ENCODE measurements around the gene TRPV5. TPM values are rescaled to one million over a fixed set of nuclear protein-coding genes. Genes with fewer than 3 reads are reported as not detected.
A peak's percentile ranks its signal among the peaks of the same experiment; 100 is the strongest.

The TRPV5 gene
- total RNA-seq, 2 experiments from 2014 or later, result 0.06 TPM; not detected in 1

- ChIA-PET POLR2A (no interaction called here), CTCF (ENCODE audit: unreplicated experiment) (no interaction called here)
- Histone ChIP-seq H2AFZ (ENCODE audit: low read length) (no peak overlapping the region), H4K20me1 (ENCODE audit: insufficient read depth, low read length) (no peaks in the 10 kb centered on the region), H3K4me1 (ENCODE audit: insufficient read depth, low read length, poor library complexity, severe bottlenecking) (no peaks in the 10 kb centered on the region), H3K9me3 (ENCODE audit: low read length) (no peaks in the 10 kb centered on the region), H3K4me3 (ENCODE audit: low read depth, low read length, poor library complexity, severe bottlenecking) (no peak overlapping the region), H3K36me3 (ENCODE audit: insufficient read depth, low read length) (no peaks in the 10 kb centered on the region), H3K79me2 (ENCODE audit: insufficient read depth, low read depth, low read length) (no peaks in the 10 kb centered on the region), H3K4me2 (ENCODE audit: low read length) (no peak overlapping the region), H3K27ac (ENCODE audit: low read depth, low read length, poor library complexity, severe bottlenecking) (no peak overlapping the region), H3K9me2 (ENCODE audit: insufficient read depth, low read length) (no peaks in the 10 kb centered on the region)
- intact Hi-C loops (cut with micrococcal nuclease; ENCODE audit: unreplicated experiment), result no loop called here
- DNase-seq (ENCODE audit: low spot score), result no peak
- TF ChIP-seq CTCF (conservative IDR thresholded peaks at IDR 0.05; ENCODE audit: low read length), result no peak
- no peak for TF ChIP-seq EZH2phosphoT487 (IDR thresholded peaks at IDR 0.05; ENCODE audit: borderline replicate concordance, low read depth, low read length)
- BruUV-seq (replicated peaks), result no TSS peak
Observed at GRCh38 chr7:142874409-142874808, 59.1 kb downstream of the TRPV5 start.

GRCh38 chr7:142873871-142874270 is 59.7 kb downstream of the TRPV5 start:
- Histone ChIP-seq H3K4me1 (ENCODE audit: insufficient read depth, low read length, poor library complexity, severe bottlenecking) (no peaks in the 10 kb centered on the region), H3K9me3 (ENCODE audit: low read length) (no peaks in the 10 kb centered on the region), H3K79me2 (ENCODE audit: insufficient read depth, low read depth, low read length) (no peaks in the 10 kb centered on the region), H3K9me2 (ENCODE audit: insufficient read depth, low read length) (no peaks in the 10 kb centered on the region), H2AFZ (ENCODE audit: low read length) (no peak overlapping the region), H3K36me3 (ENCODE audit: insufficient read depth, low read length) (no peaks in the 10 kb centered on the region), H3K4me2 (ENCODE audit: low read length) (no peak overlapping the region), H3K4me3 (ENCODE audit: low read depth, low read length, poor library complexity, severe bottlenecking) (no peak overlapping the region), H4K20me1 (ENCODE audit: insufficient read depth, low read length) (no peaks in the 10 kb centered on the region), H3K27ac (ENCODE audit: low read depth, low read length, poor library complexity, severe bottlenecking) (no peak overlapping the region)
- intact Hi-C loops (cut with micrococcal nuclease; ENCODE audit: unreplicated experiment), result no loop called here
- DNase-seq (ENCODE audit: low spot score), result no peak
- ChIA-PET POLR2A (no interaction called here), CTCF (ENCODE audit: unreplicated experiment) (no interaction called here)
- no peak for TF ChIP-seq EZH2phosphoT487 (IDR thresholded peaks at IDR 0.05; ENCODE audit: borderline replicate concordance, low read depth, low read length)
- TF ChIP-seq CTCF (conservative IDR thresholded peaks at IDR 0.05; ENCODE audit: low read length), result no peak
- no TSS peak for BruUV-seq (replicated peaks)

GRCh38 chr7:142873281-142873784 is 60.2 kb downstream of the TRPV5 start:
- H3K79me2 ChIP-seq (ENCODE audit: insufficient read depth, low read depth, low read length), result no peaks in the 10 kb centered on the region
- peak; percentile 36 for DNase-seq (ENCODE audit: low spot score)
- no peak overlapping the region for H3K27ac ChIP-seq (ENCODE audit: low read depth, low read length, poor library complexity, severe bottlenecking)
- no peak overlapping the region for H2AFZ ChIP-seq (ENCODE audit: low read length)
- no peaks in the 10 kb centered on the region for H3K36me3 ChIP-seq (ENCODE audit: insufficient read depth, low read length)
- H4K20me1 ChIP-seq (ENCODE audit: insufficient read depth, low read length), result no peaks in the 10 kb centered on the region
- H3K4me2 ChIP-seq (ENCODE audit: low read length), result no peak overlapping the region
- no peaks in the 10 kb centered on the region for H3K9me2 ChIP-seq (ENCODE audit: insufficient read depth, low read length)
- TF ChIP-seq CTCF (conservative IDR thresholded peaks at IDR 0.05; ENCODE audit: low read length) (peak; percentile 82), EZH2phosphoT487 (IDR thresholded peaks at IDR 0.05; ENCODE audit: borderline replicate concordance, low read depth, low read length) (no peak)
- ChIA-PET CTCF (ENCODE audit: unreplicated experiment) (interaction anchor here (0.6 kb wide), 1 partner anchor 8 kb away, joined by 3 read pairs; no protein-coding TSS in a partner anchor), POLR2A (interaction anchor here (0.7 to 0.8 kb wide), 2 partner anchors 82 to 276 kb away, joined by 3 to 4 read pairs; no protein-coding TSS in a partner anchor)
- H3K9me3 ChIP-seq (ENCODE audit: low read length), result no peaks in the 10 kb centered on the region
- intact Hi-C loops (cut with micrococcal nuclease; ENCODE audit: unreplicated experiment), result no loop called here
- no TSS peak for BruUV-seq (replicated peaks)
- no peaks in the 10 kb centered on the region for H3K4me1 ChIP-seq (ENCODE audit: insufficient read depth, low read length, poor library complexity, severe bottlenecking)
- no peak overlapping the region for H3K4me3 ChIP-seq (ENCODE audit: low read depth, low read length, poor library complexity, severe bottlenecking)

Measured in OCI-LY7 (cell line).